Daoy (cell line): ENCODE results near the gene C13orf46. TPM values are rescaled to one million over a fixed set of nuclear protein-coding genes. Genes with fewer than 3 reads are reported as not detected.

Experiments
- DNase-seq: peaks from one replicate; pipeline ENCODE4 v3.0.0-alpha.2; 2015; ENCODE audit warnings: low read depth
- total RNA-seq: library from RNA; depleted of rRNA; stranded (reverse); fragments of >200 nt; shearing (Covaris generic); gene quantifications from 2 replicates; pipeline ENCODE4 v1.2.3, GENCODE V29; 2014; rRNA removed

The C13orf46 gene
- total RNA-seq, 1 experiment from 2014 or later, result not detected

- peak; percentile 30 for DNase-seq
These were observed 67.3 kb downstream of the C13orf46 start for GRCh38 chr13:113906571-113906970.

GRCh38 chr13:113905942-113906341 is 67.9 kb downstream of the C13orf46 start:
- DNase-seq, result no peak

- no peak for DNase-seq
These were observed 68.9 kb downstream of the C13orf46 start for GRCh38 chr13:113905018-113905417.

DNA sequence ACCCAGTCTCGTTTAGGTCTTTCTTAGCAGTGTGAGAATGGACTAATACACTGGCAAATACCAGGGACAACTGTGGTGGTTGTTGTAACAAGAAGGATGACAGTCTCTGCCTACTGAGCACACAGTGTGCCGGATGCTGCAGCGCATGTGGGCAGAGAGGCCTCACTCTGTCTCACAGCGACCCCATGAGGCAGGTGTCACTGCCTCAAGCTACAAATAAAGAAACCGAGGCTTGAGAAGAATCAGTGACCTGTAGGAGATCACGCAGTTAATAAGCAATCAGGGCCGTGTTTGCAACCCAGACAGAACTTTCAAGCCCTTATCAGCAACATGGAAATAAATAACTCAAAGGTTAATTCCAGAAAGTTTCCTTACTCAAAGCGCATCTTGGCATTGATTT is 69.5 kb downstream of the C13orf46 start:
- DNase-seq, result peak; percentile 43

DNA sequence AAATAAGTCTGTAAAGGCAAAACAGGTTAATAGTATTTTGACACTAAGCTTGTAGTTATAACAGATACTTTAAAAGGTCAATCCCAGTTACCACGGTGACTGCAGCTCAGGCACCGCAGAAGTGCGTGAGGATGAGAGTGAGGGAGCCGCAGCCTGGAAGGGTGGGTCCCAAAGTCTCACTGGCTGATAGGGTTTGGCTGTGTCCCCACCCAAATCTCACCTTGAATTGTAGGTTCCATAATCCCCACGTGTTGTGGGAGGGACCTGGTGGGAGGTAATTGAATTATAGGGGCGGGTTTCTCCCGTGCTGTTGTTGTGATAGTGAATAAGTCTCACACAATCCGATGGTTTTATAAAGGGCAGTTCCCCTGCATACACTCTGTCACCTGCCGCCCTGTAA is 70.0 kb downstream of the C13orf46 start:
- no peak for DNase-seq

Other genes starting within 250 kb of the C13orf46 start
- 3.8 and 9.7 TPM in 2 replicates for gene TMEM255B, start 214.8 kb downstream of the C13orf46 start, total RNA-seq
- gene GAS6, start 110.0 kb downstream of the C13orf46 start, total RNA-seq, result 37.1 and 42.2 TPM in 2 replicates
- 12.0 and 13.2 TPM in 2 replicates for gene RASA3, start 158.5 kb upstream of the C13orf46 start, total RNA-seq
- gene CFAP97D2, start 205.2 kb upstream of the C13orf46 start, total RNA-seq, result not detected in 2 replicates